Choroid plexus epithelial cell (primary cell): Measurements from ENCODE around the gene SMARCD1.

Experiments
- DNase-seq: peaks from one replicate; pipeline ENCODE4 v3.0.0-alpha.2; 2010; ENCODE audit warnings: low read depth
- H3K4me3 ChIP-seq: 2 replicates; pipeline ENCODE4 v1.5.1; 2011; ENCODE audit warnings: low read depth, mild to moderate bottlenecking, control low read depth, low read length, moderate library complexity
- TF ChIP-seq, protein P1 (sequence below): conservative IDR thresholded peaks from 2 replicates; pipeline ENCODE4 v1.5.1; 2011; ENCODE audit warnings: low read depth, mild to moderate bottlenecking, control low read depth, inconsistent platforms, low read length, moderate library complexity

The SMARCD1 gene

DNA sequence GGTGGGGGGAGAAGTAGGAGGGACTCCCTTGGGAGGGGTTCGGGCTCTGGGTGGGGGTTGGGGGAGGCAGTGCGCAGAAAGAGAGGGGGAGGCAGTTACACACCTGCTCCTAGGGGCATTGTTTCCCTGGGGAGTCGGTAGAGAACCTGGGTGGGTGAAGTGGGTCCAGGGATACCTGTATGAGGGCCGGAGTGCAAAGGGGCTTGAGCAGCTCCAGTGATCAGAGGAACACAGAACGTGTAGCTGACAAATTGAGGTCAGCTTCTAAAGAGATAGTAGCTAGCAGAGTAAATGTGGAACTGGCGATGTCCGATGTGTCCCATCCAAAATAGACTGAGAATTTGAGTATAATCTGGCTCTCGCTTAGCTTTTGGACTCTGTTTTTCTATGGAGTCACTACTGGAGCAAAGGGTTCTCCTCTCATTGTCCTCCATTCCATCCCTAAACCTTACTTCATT, 502 bp downstream of the SMARCD1 start:
- H3K4me3 ChIP-seq: peak overlapping the region; percentile 69
- no peak for DNase-seq
- TF ChIP-seq, protein P1, sequence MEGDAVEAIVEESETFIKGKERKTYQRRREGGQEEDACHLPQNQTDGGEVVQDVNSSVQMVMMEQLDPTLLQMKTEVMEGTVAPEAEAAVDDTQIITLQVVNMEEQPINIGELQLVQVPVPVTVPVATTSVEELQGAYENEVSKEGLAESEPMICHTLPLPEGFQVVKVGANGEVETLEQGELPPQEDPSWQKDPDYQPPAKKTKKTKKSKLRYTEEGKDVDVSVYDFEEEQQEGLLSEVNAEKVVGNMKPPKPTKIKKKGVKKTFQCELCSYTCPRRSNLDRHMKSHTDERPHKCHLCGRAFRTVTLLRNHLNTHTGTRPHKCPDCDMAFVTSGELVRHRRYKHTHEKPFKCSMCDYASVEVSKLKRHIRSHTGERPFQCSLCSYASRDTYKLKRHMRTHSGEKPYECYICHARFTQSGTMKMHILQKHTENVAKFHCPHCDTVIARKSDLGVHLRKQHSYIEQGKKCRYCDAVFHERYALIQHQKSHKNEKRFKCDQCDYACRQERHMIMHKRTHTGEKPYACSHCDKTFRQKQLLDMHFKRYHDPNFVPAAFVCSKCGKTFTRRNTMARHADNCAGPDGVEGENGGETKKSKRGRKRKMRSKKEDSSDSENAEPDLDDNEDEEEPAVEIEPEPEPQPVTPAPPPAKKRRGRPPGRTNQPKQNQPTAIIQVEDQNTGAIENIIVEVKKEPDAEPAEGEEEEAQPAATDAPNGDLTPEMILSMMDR: no peak

DNA sequence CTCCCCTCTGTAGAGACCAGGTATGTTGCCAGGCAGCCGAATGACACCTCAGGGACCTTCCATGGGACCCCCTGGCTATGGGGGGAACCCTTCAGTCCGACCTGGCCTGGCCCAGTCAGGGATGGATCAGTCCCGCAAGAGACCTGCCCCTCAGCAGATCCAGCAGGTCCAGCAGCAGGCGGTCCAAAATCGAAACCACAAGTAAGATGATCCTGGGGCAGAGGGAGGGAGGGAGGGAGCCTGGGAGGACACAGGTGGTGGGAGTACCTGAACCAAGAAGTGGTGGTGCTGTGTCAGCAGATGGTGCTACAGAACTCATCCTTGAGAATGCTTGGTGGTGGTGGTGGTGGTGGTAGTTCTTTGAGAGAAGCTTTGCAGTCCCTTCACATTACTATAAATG, 1.0 kb downstream of the SMARCD1 start:
- TF ChIP-seq, protein P1: no peak
- DNase-seq: no peak
- H3K4me3 ChIP-seq: peak overlapping the region; percentile 69

DNA sequence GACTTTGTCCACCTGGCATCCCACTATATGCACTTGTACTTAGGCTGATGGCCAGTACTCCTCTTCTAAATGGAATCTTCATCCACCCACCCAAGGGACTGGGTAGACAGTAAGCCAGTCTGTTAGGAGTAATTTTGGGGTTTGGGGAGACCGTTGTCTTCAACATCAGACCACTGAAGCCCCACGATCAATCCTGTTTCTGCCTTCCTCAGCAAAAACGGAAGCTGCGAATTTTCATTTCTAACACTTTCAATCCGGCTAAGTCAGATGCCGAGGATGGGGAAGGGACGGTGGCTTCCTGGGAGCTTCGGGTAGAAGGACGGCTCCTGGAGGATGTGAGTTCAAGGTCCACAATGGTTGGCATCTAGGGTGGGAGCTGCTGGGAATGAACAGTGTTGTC, 2.0 kb downstream of the SMARCD1 start:
- H3K4me3 ChIP-seq: no peak overlapping the region
- no peak for DNase-seq
- TF ChIP-seq, protein P1: no peak

DNA sequence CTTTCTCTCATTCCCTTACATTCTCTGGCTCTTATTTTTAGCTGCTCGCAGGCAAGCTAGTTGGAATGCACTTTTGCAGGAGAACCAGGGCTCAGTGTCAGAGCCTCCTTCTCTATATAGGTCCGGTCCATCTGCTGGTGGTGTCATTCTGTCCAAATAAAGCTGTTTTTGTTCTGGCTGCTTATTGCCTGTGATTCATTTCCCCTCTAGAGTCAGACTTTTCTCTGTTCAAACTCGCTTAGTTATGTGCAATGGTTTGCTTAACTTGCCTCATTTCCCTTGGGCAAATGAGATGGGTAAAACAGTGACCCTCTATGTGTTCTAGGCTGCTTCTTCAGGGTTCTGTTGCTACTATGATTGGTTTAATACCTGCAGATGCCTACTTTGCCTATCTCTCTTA, 2.9 kb downstream of the SMARCD1 start:
- no peak overlapping the region for H3K4me3 ChIP-seq
- DNase-seq: peak; percentile 64
- TF ChIP-seq, protein P1: no peak

DNA sequence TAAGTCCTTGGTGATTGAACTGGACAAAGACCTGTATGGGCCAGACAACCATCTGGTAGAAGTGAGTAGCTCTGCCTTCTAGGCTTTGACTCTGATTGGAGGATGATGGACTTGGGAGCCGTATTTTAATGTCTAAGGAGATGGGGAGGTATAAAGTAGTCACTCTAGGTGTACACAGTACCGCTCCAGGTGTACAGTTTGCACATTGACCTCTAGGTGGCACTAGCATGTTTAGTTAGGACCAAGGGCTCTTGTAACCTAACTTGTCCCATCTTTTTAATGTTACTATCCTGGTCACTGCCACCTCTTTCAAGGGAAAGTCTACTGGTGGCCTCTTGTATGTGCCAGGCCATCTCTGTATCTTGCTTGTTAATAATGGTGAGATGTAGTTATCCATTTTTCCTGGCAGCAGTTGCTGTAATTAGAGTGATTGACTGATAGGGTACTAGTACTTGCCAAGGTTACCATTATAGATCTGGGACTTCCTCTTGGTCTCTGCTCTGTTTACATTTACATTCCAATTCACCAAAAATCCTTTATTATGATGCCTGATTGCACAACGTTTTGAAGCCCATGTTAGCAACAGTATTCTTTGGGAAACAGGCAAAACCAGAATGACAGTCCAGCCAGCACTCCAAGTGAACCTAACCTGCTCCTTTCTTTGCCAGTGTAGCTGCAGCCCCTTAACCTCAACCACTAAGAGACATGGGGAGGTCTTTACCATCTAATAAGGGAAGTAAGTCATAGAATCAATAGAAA, 3.6 kb downstream of the SMARCD1 start:
- DNase-seq: peak; percentile 71
- TF ChIP-seq, protein P1: peak; percentile 81
- H3K4me3 ChIP-seq: no peak overlapping the region

DNA sequence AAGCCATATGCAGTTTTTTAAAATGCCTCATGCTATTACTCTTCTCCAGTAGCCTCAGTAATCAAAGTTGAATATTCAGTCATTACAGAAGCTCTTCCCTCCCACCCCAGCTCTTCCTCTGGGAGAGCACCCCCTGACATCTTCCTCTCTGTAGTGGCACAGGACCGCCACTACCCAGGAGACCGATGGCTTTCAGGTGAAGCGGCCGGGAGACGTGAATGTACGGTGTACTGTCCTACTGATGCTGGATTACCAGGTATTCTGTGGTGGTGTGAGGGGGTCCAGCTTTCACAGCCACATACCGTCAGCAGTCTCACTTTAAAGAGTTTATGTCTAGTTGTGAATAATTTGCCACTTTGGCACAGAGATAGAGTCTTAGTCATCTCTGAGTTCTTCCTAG, 4.6 kb downstream of the SMARCD1 start:
- TF ChIP-seq, protein P1: no peak
- DNase-seq: no peak
- no peak overlapping the region for H3K4me3 ChIP-seq

DNA sequence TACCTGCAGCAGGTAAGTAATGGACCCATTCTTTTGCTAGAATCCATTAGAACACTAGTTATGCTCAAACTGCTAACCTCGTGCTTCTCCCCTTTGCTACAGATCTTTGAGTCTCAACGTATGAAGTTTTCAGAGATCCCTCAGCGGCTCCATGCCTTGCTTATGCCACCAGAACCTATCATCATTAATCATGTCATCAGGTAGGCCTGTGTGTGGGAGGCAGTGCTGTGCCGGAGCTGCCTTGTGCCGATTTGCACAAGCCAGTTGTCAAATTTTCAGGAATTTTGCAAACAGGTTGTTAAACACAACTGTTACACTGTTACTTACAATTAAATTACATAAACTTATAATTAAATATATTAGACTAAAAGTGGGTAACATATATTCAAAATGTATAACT, 5.2 kb downstream of the SMARCD1 start:
- H3K4me3 ChIP-seq: no peak overlapping the region
- TF ChIP-seq, protein P1: no peak

More for the DNA sequence above, 5.2 kb downstream of the SMARCD1 start:
- no peak for DNase-seq
